Thyroid gland (tissue), 4 donors: ENCODE results near the gene RSPH1. TPM values are rescaled to one million over a fixed set of nuclear protein-coding genes. Genes with fewer than 3 reads are reported as not detected.

Experiments
- DNase-seq, 2 donors: peaks; one replicate each; pipeline ENCODE4 v3.0.0-alpha.2; 2019
- H3K27ac ChIP-seq, 3 donors: fragments of 200-600 bp; sonication (generic); 1 replicate in 2 of 3; 2 replicates in 1 of 3; pipeline ENCODE4 v1.5.1; 2016 to 2019; ENCODE audit warnings: mild to moderate bottlenecking in 1 of 3, moderate library complexity in 1 of 3
- H3K27me3 ChIP-seq: fragments of 200-600 bp; sonication (generic); one replicate; pipeline ENCODE4 v1.5.1; 2019
- H3K36me3 ChIP-seq, 2 donors: fragments of 200-600 bp; sonication (generic); one replicate each; pipeline ENCODE4 v1.5.1; 2016 to 2019
- H3K4me1 ChIP-seq, 2 donors: fragments of 200-600 bp; sonication (generic); one replicate each; pipeline ENCODE4 v1.5.1; 2017 to 2019
- H3K4me3 ChIP-seq, 3 donors: fragments of 200-600 bp; sonication (generic); replicated peaks in 1 of 3; 1 replicate in 2 of 3; 2 replicates in 1 of 3; pipeline ENCODE4 v1.5.1; 2016; ENCODE audit warnings: mild to moderate bottlenecking in 1 of 3
- H3K9me3 ChIP-seq: fragments of 200-600 bp; sonication (generic); one replicate; pipeline ENCODE4 v1.5.1; 2017
- CTCF ChIP-seq, 6 experiments: fragments of 200-600 bp in 3 of 6; fragments of 450-650 bp in 3 of 6; sonication (generic) in 3 of 6; IDR thresholded peaks; one replicate each; pipeline ENCODE4 v1.5.1; 2016 to 2019; ENCODE audit warnings: antibody characterized with exemption in 6 of 6, mild to moderate bottlenecking in 2 of 6, inconsistent platforms in 1 of 6, moderate library complexity in 1 of 6
- POLR2A ChIP-seq, 2 donors: fragments of 450-650 bp; IDR thresholded peaks; one replicate each; pipeline ENCODE4 v1.6.1; 2017; ENCODE audit warnings: antibody characterized with exemption in 2 of 2, mild to moderate bottlenecking in 2 of 2, moderate library complexity in 1 of 2
- WGBS, 2 donors: methylation state at CpG; one replicate each; pipeline ENCODE4 v1.1.5; 2017; 5-methylcytosine and 5-hydroxymethylcytosine counted together
- intact Hi-C: fragments of 100-400 bp; cut with DNase I; formaldehyde crosslinking; loops from one replicate; pipeline ENCODE4 v1.15.1; 2023
- total RNA-seq, 4 donors: library from RNA; depleted of rRNA; stranded (reverse); fragments of >200 nt; gene quantifications; one replicate each; pipeline ENCODE4 v1.2.3, GENCODE V29; 2016

Gene RSPH1
- total RNA-seq, 4 donors from 2014 or later: 2.7 to 3.7 (median 3.0) TPM

- H3K36me3 ChIP-seq: no peaks in the 10 kb centered on the region
- WGBS, 2 donors: 11 to 19% methylated on average over 17 of the region's 17 CpGs
- no peaks in the 10 kb centered on the region for H3K27me3 ChIP-seq
- H3K4me1 ChIP-seq: peaks cover 42 to 62% of the 10 kb centered on the region in 2 donors
- H3K4me3 ChIP-seq: no peak overlapping the region
- peak overlapping the region; percentile 87 to 94 (median 91) for H3K27ac ChIP-seq
- intact Hi-C loops: no loop called here
- TF ChIP-seq POLR2A (IDR thresholded peaks at IDR 0.05) (peak in 1 of 2 donors; percentile 49), CTCF (IDR thresholded peaks at IDR 0.05) (no peak)
- DNase-seq: peak; percentile 88 to 91
- H3K9me3 ChIP-seq: no peaks in the 10 kb centered on the region
Observed at GRCh38 chr21:42524341-42525028, 28.5 kb upstream of the RSPH1 start.

GRCh38 chr21:42523941-42524340, 27.9 kb upstream of the RSPH1 start:
- H3K27ac ChIP-seq: peak overlapping the region; percentile 87 to 94 (median 91)
- H3K36me3 ChIP-seq: no peaks in the 10 kb centered on the region
- no peaks in the 10 kb centered on the region for H3K9me3 ChIP-seq
- no peak for DNase-seq
- H3K27me3 ChIP-seq: no peaks in the 10 kb centered on the region
- intact Hi-C loops: no loop called here
- TF ChIP-seq CTCF (IDR thresholded peaks at IDR 0.05): no peak
- no peak for TF ChIP-seq POLR2A (IDR thresholded peaks at IDR 0.05)
- WGBS, 2 donors: 81 to 84% methylated on average over 9 of the region's 9 CpGs
- H3K4me1 ChIP-seq: peaks cover 44 to 68% of the 10 kb centered on the region in 2 donors
- H3K4me3 ChIP-seq: no peak overlapping the region

GRCh38 chr21:42523211-42523610, 27.2 kb upstream of the RSPH1 start:
- Histone ChIP-seq H3K36me3 (no peaks in the 10 kb centered on the region), H3K4me1 (peaks cover 52 to 72% of the 10 kb centered on the region in 2 donors), H3K4me3 (no peak overlapping the region), H3K27ac (peak overlapping the region; percentile 87 to 94 (median 91)), H3K27me3 (no peaks in the 10 kb centered on the region), H3K9me3 (no peaks in the 10 kb centered on the region)
- intact Hi-C loops: no loop called here
- DNase-seq: peak in 1 of 2 donors; percentile 25
- 75 to 94% methylated on average over 6 to 7 of the region's 7 CpGs for WGBS, 2 donors
- TF ChIP-seq POLR2A (IDR thresholded peaks at IDR 0.05) (no peak), CTCF (IDR thresholded peaks at IDR 0.05) (no peak)

- DNase-seq: no peak
- Histone ChIP-seq H3K9me3 (no peaks in the 10 kb centered on the region), H3K27ac (peak overlapping the region; percentile 87 to 94 (median 91)), H3K27me3 (no peaks in the 10 kb centered on the region), H3K4me1 (peaks cover 56 to 72% of the 10 kb centered on the region in 2 donors), H3K4me3 (no peak overlapping the region), H3K36me3 (no peaks in the 10 kb centered on the region)
- TF ChIP-seq CTCF (IDR thresholded peaks at IDR 0.05) (no peak), POLR2A (IDR thresholded peaks at IDR 0.05) (no peak)
- intact Hi-C loops: no loop called here
- WGBS, 2 donors: 97% methylated on average over 8 of the region's 8 CpGs; no CpG with 5 or more reads in 1 of the 2 donors
Observed at GRCh38 chr21:42522771-42523170, 26.7 kb upstream of the RSPH1 start.

GRCh38 chr21:42522271-42522670, 26.2 kb upstream of the RSPH1 start:
- H3K4me1 ChIP-seq: peaks cover 61 to 72% of the 10 kb centered on the region in 2 donors
- no peak for DNase-seq
- intact Hi-C loops: no loop called here
- WGBS, 2 donors: 92 to 94% methylated on average over 14 of the region's 14 CpGs
- H3K27me3 ChIP-seq: no peaks in the 10 kb centered on the region
- no peaks in the 10 kb centered on the region for H3K9me3 ChIP-seq
- H3K27ac ChIP-seq: peak overlapping the region in 2 of 3 donors; percentile 87 to 94
- H3K4me3 ChIP-seq: no peak overlapping the region
- no peak for TF ChIP-seq CTCF (IDR thresholded peaks at IDR 0.05)
- no peak for TF ChIP-seq POLR2A (IDR thresholded peaks at IDR 0.05)
- no peaks in the 10 kb centered on the region for H3K36me3 ChIP-seq
